HepG2 (cell line): ENCODE data around the gene PHEX. TPM values are rescaled to one million over a fixed set of nuclear protein-coding genes. Genes with fewer than 3 reads are reported as not detected.

Source experiments
- ATAC-seq: fragments of 200-7000 bp; cut with Tn5 transposase; 3 replicates; pipeline ENCODE4 v1.9.1; 2020; ENCODE audit warnings: mild to moderate bottlenecking, moderate library complexity
- BruUV-seq: library from RNA; stranded (reverse); fragments of 400-500 nt; replicated peaks from 2 replicates; lab custom pipeline; 2021; lab: Mats Ljungman, UMichigan
- CTCF ChIA-PET: fragments of 300-600 bp; formaldehyde crosslinking; extraction: SDS; loops from one replicate; lab custom pipeline; 2021; ENCODE audit warnings: low total read pairs, inconsistent platforms, low intra/inter-chr PET ratio; lab: Yijun Ruan, JAX
- POLR2A ChIA-PET: fragments of 350-600 bp; sonication (Branson Sonifier 250); formaldehyde crosslinking; loops from one replicate; lab custom pipeline; 2020; ENCODE audit warnings: antibody characterized with exemption, inconsistent platforms; lab: Yijun Ruan, JAX
- DNase-seq: peaks from one replicate; pipeline ENCODE4 v3.0.0-alpha.2; 2015; ENCODE audit warnings: low spot score
- FAIRE-seq: peaks from 3 replicates; lab custom pipeline; 2011; peaks lifted over from hg19 to GRCh38; lab: Jason Lieb, UNC
- H2AFZ ChIP-seq: one replicate; pipeline ENCODE4 v1.6.1; 2011; ENCODE audit warnings: low read length, inconsistent platforms
- H3K27ac ChIP-seq: fragments of 300-600 bp; 3 replicates; pipeline ENCODE4 v1.8.0; 2011; ENCODE audit warnings: mixed run types, mild to moderate bottlenecking, mixed read lengths, low read length, inconsistent platforms; ENCODE audit not compliant: insufficient read depth; ENCODE audit errors: extremely low read length
- H3K27me3 ChIP-seq, 2 experiments: fragments of 200-600 bp in 1 of 2; 2 replicates in 1 of 2; 3 replicates in 1 of 2; pipeline versions ENCODE4 v1.6.0 to v1.8.0; 2011; ENCODE audit warnings: low read length in 2 of 2, mild to moderate bottlenecking in 2 of 2, moderate library complexity in 2 of 2, inconsistent platforms in 1 of 2; ENCODE audit not compliant: insufficient read depth in 2 of 2, control insufficient read depth in 1 of 2
- H3K36me3 ChIP-seq, 2 experiments: fragments of 200-600 bp in 1 of 2; replicated peaks in 1 of 2; 2 replicates in 1 of 2; 3 replicates in 1 of 2; pipeline versions ENCODE4 v1.5.1 to v1.8.0; 2011; ENCODE audit warnings: low read length in 2 of 2, inconsistent platforms in 1 of 2; ENCODE audit not compliant: insufficient read depth in 2 of 2, control insufficient read depth in 1 of 2
- H3K4me1 ChIP-seq: 2 replicates; pipeline ENCODE4 v1.5.1; 2012; ENCODE audit warnings: low read length, inconsistent platforms; ENCODE audit not compliant: insufficient read depth
- H3K4me2 ChIP-seq: 2 replicates; pipeline ENCODE4 v1.6.0; 2011; ENCODE audit warnings: low read depth, low read length, inconsistent platforms
- H3K4me3 ChIP-seq, 3 experiments: fragments of 200-600 bp in 1 of 3; sonication (generic), shearing (Covaris generic) in 1 of 3; replicated peaks in 1 of 3; 2 replicates each; pipeline ENCODE4 v1.5.1; 2011 to 2016; ENCODE audit warnings: low read length in 3 of 3, inconsistent platforms in 2 of 3, low read depth in 2 of 3, mild to moderate bottlenecking in 2 of 3, control low read depth in 1 of 3, mixed read lengths in 1 of 3; ENCODE audit not compliant: insufficient read depth in 1 of 3
- H3K79me2 ChIP-seq: one replicate; pipeline ENCODE4 v1.6.1; 2011; ENCODE audit warnings: low read length, inconsistent platforms; ENCODE audit not compliant: insufficient read depth
- H3K9ac ChIP-seq: 2 replicates; pipeline ENCODE4 v1.6.0; 2011; ENCODE audit warnings: mild to moderate bottlenecking, low read depth, low read length, inconsistent platforms; ENCODE audit not compliant: insufficient read depth
- H3K9me3 ChIP-seq: 2 replicates; pipeline ENCODE4 v1.5.1; 2012; ENCODE audit warnings: mild to moderate bottlenecking, low read length
- H4K20me1 ChIP-seq: 2 replicates; pipeline ENCODE4 v1.6.0; 2011; ENCODE audit warnings: inconsistent platforms, mild to moderate bottlenecking, low read length, moderate library complexity; ENCODE audit not compliant: insufficient read depth
- CBFB ChIP-seq: sonication (generic); formaldehyde crosslinking; IDR thresholded peaks from 2 replicates; pipeline ENCODE4 v1.4.0; 2020; ENCODE audit warnings: missing genetic modification reagents
- CHD2 ChIP-seq: IDR thresholded peaks from 2 replicates; pipeline ENCODE4 v1.6.1; 2011; ENCODE audit warnings: low read depth, low read length, improper control_type of control experiment
- FIP1L1 ChIP-seq: fragments of 200-400 bp; formaldehyde crosslinking; IDR thresholded peaks from 2 replicates; pipeline ENCODE4 v1.6.1; 2018; ENCODE audit warnings: low read depth, mild to moderate bottlenecking, low read length, moderate library complexity, borderline replicate concordance; ENCODE audit not compliant: insufficient read depth
- FOXK2 ChIP-seq: fragments of 450-650 bp; IDR thresholded peaks from 2 replicates; pipeline ENCODE4 v1.6.1; 2016
- GTF3A ChIP-seq: sonication (generic); formaldehyde crosslinking; conservative IDR thresholded peaks from 2 replicates; pipeline ENCODE4 v1.4.0; 2020; ENCODE audit warnings: mild to moderate bottlenecking, missing genetic modification reagents
- HOXA5 ChIP-seq: sonication (generic); formaldehyde crosslinking; IDR thresholded peaks from 2 replicates; pipeline ENCODE4 v1.4.0; 2020; ENCODE audit warnings: missing genetic modification reagents
- KLF15 ChIP-seq: sonication (generic); formaldehyde crosslinking; IDR thresholded peaks from 2 replicates; pipeline ENCODE4 v1.8.1; 2023; ENCODE audit warnings: borderline replicate concordance, mild to moderate bottlenecking, inconsistent platforms, missing genetic modification reagents, mixed read lengths
- MTF1 ChIP-seq: sonication (generic); formaldehyde crosslinking; IDR thresholded peaks from 2 replicates; pipeline ENCODE4 v1.5.0; 2020; ENCODE audit warnings: missing genetic modification reagents
- TFDP1 ChIP-seq: IDR thresholded peaks from 2 replicates; pipeline ENCODE4 v1.6.1; 2016; ENCODE audit warnings: missing compliant biosample characterization, missing genetic modification reagents, borderline replicate concordance
- ZBTB14 ChIP-seq: sonication (generic); formaldehyde crosslinking; IDR thresholded peaks from 2 replicates; pipeline ENCODE4 v1.4.0; 2020; ENCODE audit warnings: missing genetic modification reagents
- ZNF143 ChIP-seq: sonication (generic); formaldehyde crosslinking; IDR thresholded peaks from 2 replicates; pipeline ENCODE4 v1.4.0; 2020; ENCODE audit warnings: missing genetic modification reagents
- ZNF446 ChIP-seq: sonication (generic); formaldehyde crosslinking; IDR thresholded peaks from 2 replicates; pipeline ENCODE4 v1.5.0; 2020; ENCODE audit warnings: mild to moderate bottlenecking, missing genetic modification reagents
- ZNF543 ChIP-seq: sonication (generic); formaldehyde crosslinking; IDR thresholded peaks from 2 replicates; pipeline ENCODE4 v1.4.0; 2020; ENCODE audit warnings: mild to moderate bottlenecking, missing genetic modification reagents
- ZNF576 ChIP-seq: sonication (generic); formaldehyde crosslinking; IDR thresholded peaks from 2 replicates; pipeline ENCODE4 v1.4.0; 2020; ENCODE audit warnings: mild to moderate bottlenecking, missing genetic modification reagents
- WGBS: methylation state at CpG from one replicate; pipeline ENCODE4 v1.1.6; 2017; ENCODE audit warnings: low lambda C conversion rate; 5-methylcytosine and 5-hydroxymethylcytosine counted together
- in situ Hi-C: cut with HindIII; loops from 2 replicates; pipeline ENCODE4 v1.10.0; 2017; ENCODE audit warnings: low pct_unique_long_range_greater_than_20kb; ENCODE audit not compliant: extremely low pct_ligation_motif_present
- intact Hi-C: fragments of 100-400 bp; cut with micrococcal nuclease; formaldehyde crosslinking; loops from one replicate; pipeline ENCODE4 v1.10.0; 2022; ENCODE audit not compliant: unreplicated experiment
- polyA plus RNA-seq, 8 experiments: library from polyadenylated mRNA; depleted of rRNA in 3 of 8; stranded (reverse) in 7 of 8; unstranded in 1 of 8; fragments of >200 nt; fragmentation: Illumina TruSeq in 4 of 8; extraction: Trizol in 4 of 8; gene quantifications; 2 replicates each; pipeline versions ENCODE4 v1.2.1 to v1.2.3, GENCODE V29; 2011 to 2016; ENCODE audit warnings: low read depth in 4 of 8, missing spikeins in 1 of 8, mixed read lengths in 1 of 8; ENCODE audit not compliant: insufficient read depth in 1 of 8
- total RNA-seq, 5 experiments: library from RNA; depleted of rRNA; stranded (reverse); fragments of >200 nt; fragmentation: Illumina TruSeq; extraction: Trizol; gene quantifications; 2 replicates each; pipeline ENCODE4 v1.2.3, GENCODE V29; 2016; ENCODE audit warnings: low read depth in 1 of 5
- TF ChIP-seq, protein P1 (sequence below): IDR thresholded peaks from 2 replicates; pipeline ENCODE4 v1.6.1; 2016; ENCODE audit warnings: missing genetic modification reagents, missing compliant biosample characterization

Gene PHEX
- total and polyA plus RNA-seq, 2 of the 13 experiments (the other 11 are each of a cell fraction or from before 2014, with no cell fraction given) = 0.01 to 0.27 TPM

- ChIA-PET POLR2A (no interaction called here), CTCF (no interaction called here)
- H3K4me2 ChIP-seq = no peak overlapping the region
- 77% methylated on average over 6 of the region's 6 CpGs for WGBS
- intact Hi-C loops (no loop called here), in situ Hi-C loops (no loop called here)
- ATAC-seq = no peak
- no peak for FAIRE-seq
- H3K4me3 ChIP-seq = no peak overlapping the region
- TF ChIP-seq ZNF446 (CRISPR knock-in tag) (no peak), HOXA5 (CRISPR knock-in tag) (no peak), GTF3A (CRISPR knock-in tag) (no peak), FOXK2 (no peak), TFDP1 (no peak), ZBTB14 (CRISPR knock-in tag) (no peak), ZNF143 (CRISPR knock-in tag) (no peak), ZNF543 (no peak), MTF1 (CRISPR knock-in tag) (no peak), CBFB (CRISPR knock-in tag) (no peak), KLF15 (CRISPR knock-in tag) (no peak), ZNF576 (no peak), CHD2 (no peak), FIP1L1 (no peak)
- TF ChIP-seq, protein P1, sequence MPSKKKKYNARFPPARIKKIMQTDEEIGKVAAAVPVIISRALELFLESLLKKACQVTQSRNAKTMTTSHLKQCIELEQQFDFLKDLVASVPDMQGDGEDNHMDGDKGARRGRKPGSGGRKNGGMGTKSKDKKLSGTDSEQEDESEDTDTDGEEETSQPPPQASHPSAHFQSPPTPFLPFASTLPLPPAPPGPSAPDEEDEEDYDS (CRISPR knock-in tag) = no peak
- no peaks in the 10 kb centered on the region for H3K4me1 ChIP-seq
- no peaks in the 10 kb centered on the region for H3K36me3 ChIP-seq
- H3K27me3 ChIP-seq = no peaks in the 10 kb centered on the region
- H3K27ac ChIP-seq = no peak overlapping the region
- no peak for DNase-seq
- H3K9me3 ChIP-seq = no peaks in the 10 kb centered on the region
- BruUV-seq = no TSS peak
- H2AFZ ChIP-seq = no peak overlapping the region
- no peaks in the 10 kb centered on the region for H3K79me2 ChIP-seq
- H3K9ac ChIP-seq = no peak overlapping the region
- H4K20me1 ChIP-seq = no peaks in the 10 kb centered on the region
Measured at GRCh38 chrX:22105231-22105630, 73.1 kb downstream of the PHEX start.
